HEK293T (cell line): ENCODE data around the gene PCDH9.

ENCODE experiments used
- CTCF ChIA-PET: fragments of 350-600 bp; formaldehyde crosslinking; extraction: SDS; loops from one replicate; lab custom pipeline; 2021; ENCODE audit warnings: antibody characterized with exemption, inconsistent platforms; lab: Yijun Ruan, JAX
- POLR2A ChIA-PET: fragments of 350-600 bp; formaldehyde crosslinking; extraction: SDS; loops from one replicate; lab custom pipeline; 2020; ENCODE audit warnings: antibody characterized with exemption, inconsistent platforms; lab: Yijun Ruan, JAX
- DNase-seq: peaks from one replicate; pipeline ENCODE4 v3.0.0; 2012; ENCODE audit warnings: mixed read lengths; ENCODE audit errors: extremely low spot score
- ARNT ChIP-seq: fragments of 450-650 bp; IDR thresholded peaks from 2 replicates; pipeline ENCODE4 v1.6.1; 2017; ENCODE audit warnings: mild to moderate bottlenecking
- BHLHE40 ChIP-seq: fragments of 450-650 bp; IDR thresholded peaks from 2 replicates; pipeline ENCODE4 v1.6.1; 2016; ENCODE audit warnings: mild to moderate bottlenecking, moderate library complexity, borderline replicate concordance
- CTBP1 ChIP-seq: fragments of 450-650 bp; IDR thresholded peaks from 2 replicates; pipeline ENCODE4 v1.6.1; 2016; ENCODE audit warnings: borderline replicate concordance
- ELF4 ChIP-seq: fragments of 450-650 bp; IDR thresholded peaks from 2 replicates; pipeline ENCODE4 v1.6.1; 2017; ENCODE audit warnings: antibody characterized with exemption
- FOXA1 ChIP-seq: fragments of 450-650 bp; IDR thresholded peaks from 2 replicates; pipeline ENCODE4 v1.6.1; 2016; ENCODE audit warnings: mild to moderate bottlenecking
- FOXK2 ChIP-seq: fragments of 450-650 bp; IDR thresholded peaks from 2 replicates; pipeline ENCODE4 v1.6.1; 2016; ENCODE audit warnings: mild to moderate bottlenecking
- FOXM1 ChIP-seq: fragments of 450-650 bp; IDR thresholded peaks from 2 replicates; pipeline ENCODE4 v1.6.1; 2017; ENCODE audit warnings: mild to moderate bottlenecking, borderline replicate concordance
- HDGF ChIP-seq: fragments of 450-650 bp; IDR thresholded peaks from 2 replicates; pipeline ENCODE4 v1.6.1; 2017; ENCODE audit warnings: antibody characterized with exemption, borderline replicate concordance
- L3MBTL2 ChIP-seq: fragments of 450-650 bp; conservative IDR thresholded peaks from 2 replicates; pipeline ENCODE4 v1.6.1; 2016; ENCODE audit warnings: mild to moderate bottlenecking
- LEF1 ChIP-seq: fragments of 450-650 bp; IDR thresholded peaks from 2 replicates; pipeline ENCODE4 v1.6.1; 2017; ENCODE audit warnings: mild to moderate bottlenecking, borderline replicate concordance
- NFRKB ChIP-seq: fragments of 450-650 bp; IDR thresholded peaks from 2 replicates; pipeline ENCODE4 v1.6.1; 2016; ENCODE audit warnings: mild to moderate bottlenecking, moderate library complexity
- SP1 ChIP-seq: fragments of 450-650 bp; IDR thresholded peaks from 2 replicates; pipeline ENCODE4 v1.6.1; 2017
- SUZ12 ChIP-seq: fragments of 450-650 bp; IDR thresholded peaks from 2 replicates; pipeline ENCODE4 v1.6.1; 2016; ENCODE audit warnings: mild to moderate bottlenecking
- TARDBP ChIP-seq: fragments of 450-650 bp; IDR thresholded peaks from 2 replicates; pipeline ENCODE4 v1.6.1; 2016
- ZNF384 ChIP-seq: fragments of 450-650 bp; IDR thresholded peaks from 2 replicates; pipeline ENCODE4 v1.6.1; 2016
- TF ChIP-seq, protein P1 (sequence below): fragments of 450-650 bp; IDR thresholded peaks from 2 replicates; pipeline ENCODE4 v1.6.1; 2016

PCDH9 gene

DNA sequence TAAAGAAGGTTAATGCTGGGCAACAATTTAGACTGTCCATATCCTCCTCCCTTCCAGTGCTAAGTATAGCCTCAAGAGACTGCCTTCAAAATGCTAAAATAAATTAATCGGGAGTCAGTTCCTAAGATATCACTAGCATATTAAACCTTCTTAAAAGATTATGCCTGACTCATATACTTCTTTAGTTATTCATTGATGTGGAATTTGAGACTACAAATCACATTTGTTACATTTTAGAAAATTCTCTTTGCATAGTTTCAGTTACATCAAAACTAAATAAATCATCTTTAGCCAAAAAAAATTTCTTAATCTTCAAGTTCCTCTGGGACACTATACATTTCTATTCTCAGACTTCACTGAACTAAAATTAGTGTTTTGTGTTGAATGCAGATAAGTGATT lies 769.1 kb downstream of the PCDH9 start:
- TF ChIP-seq ELF4: no peak
- TF ChIP-seq FOXM1: no peak
- no peak for TF ChIP-seq ZNF384
- TF ChIP-seq SP1: no peak
- no peak for TF ChIP-seq HDGF
- no peak for TF ChIP-seq SUZ12
- no peak for TF ChIP-seq FOXK2
- TF ChIP-seq L3MBTL2: no peak
- TF ChIP-seq FOXA1: no peak
- TF ChIP-seq BHLHE40: no peak
- no peak for TF ChIP-seq TARDBP
- no peak for TF ChIP-seq LEF1
- TF ChIP-seq NFRKB: no peak
- TF ChIP-seq CTBP1: no peak
- no peak for TF ChIP-seq ARNT
- TF ChIP-seq, protein P1, sequence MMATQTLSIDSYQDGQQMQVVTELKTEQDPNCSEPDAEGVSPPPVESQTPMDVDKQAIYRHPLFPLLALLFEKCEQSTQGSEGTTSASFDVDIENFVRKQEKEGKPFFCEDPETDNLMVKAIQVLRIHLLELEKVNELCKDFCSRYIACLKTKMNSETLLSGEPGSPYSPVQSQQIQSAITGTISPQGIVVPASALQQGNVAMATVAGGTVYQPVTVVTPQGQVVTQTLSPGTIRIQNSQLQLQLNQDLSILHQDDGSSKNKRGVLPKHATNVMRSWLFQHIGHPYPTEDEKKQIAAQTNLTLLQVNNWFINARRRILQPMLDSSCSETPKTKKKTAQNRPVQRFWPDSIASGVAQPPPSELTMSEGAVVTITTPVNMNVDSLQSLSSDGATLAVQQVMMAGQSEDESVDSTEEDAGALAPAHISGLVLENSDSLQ: no peak
- POLR2A ChIA-PET: no interaction called here
- CTCF ChIA-PET: interaction anchor here (0.9 kb wide), 1 partner anchor 10 kb away, joined by 3 read pairs; no protein-coding TSS in a partner anchor
- no peak for DNase-seq

DNA sequence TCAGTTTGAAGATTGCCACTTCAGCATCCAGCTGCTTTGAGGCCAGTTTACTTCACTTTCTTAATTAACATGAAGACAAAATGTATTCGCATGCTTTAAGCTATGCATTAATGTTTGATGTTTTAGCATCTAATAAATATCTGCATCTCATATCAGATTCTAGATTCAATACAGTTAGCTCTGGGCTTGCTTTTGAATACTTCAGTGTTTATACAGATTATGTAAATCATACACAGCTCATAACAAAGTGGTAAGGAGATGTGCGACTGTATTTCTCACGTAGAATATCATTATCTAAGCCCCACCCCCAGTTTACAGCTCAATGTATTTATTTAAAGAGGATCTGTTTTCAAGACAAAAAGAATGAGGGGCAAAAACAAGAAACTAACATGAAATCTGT lies 770.5 kb downstream of the PCDH9 start:
- POLR2A ChIA-PET: no interaction called here
- TF ChIP-seq SP1 (no peak), ELF4 (no peak)
- no peak for DNase-seq
- CTCF ChIA-PET: no interaction called here

- no peak for DNase-seq
- no peak for TF ChIP-seq FOXM1
- no peak for TF ChIP-seq BHLHE40
- no peak for TF ChIP-seq TARDBP
- ChIA-PET CTCF (no interaction called here), POLR2A (no interaction called here)
Measured at GRCh38 chr13:66459143-66459542, 771.0 kb downstream of the PCDH9 start.

- no peak for DNase-seq
- ChIA-PET POLR2A (no interaction called here), CTCF (no interaction called here)
- no peak for TF ChIP-seq L3MBTL2
- no peak for TF ChIP-seq LEF1
Measured at GRCh38 chr13:66446413-66446812, 783.7 kb downstream of the PCDH9 start.

DNA sequence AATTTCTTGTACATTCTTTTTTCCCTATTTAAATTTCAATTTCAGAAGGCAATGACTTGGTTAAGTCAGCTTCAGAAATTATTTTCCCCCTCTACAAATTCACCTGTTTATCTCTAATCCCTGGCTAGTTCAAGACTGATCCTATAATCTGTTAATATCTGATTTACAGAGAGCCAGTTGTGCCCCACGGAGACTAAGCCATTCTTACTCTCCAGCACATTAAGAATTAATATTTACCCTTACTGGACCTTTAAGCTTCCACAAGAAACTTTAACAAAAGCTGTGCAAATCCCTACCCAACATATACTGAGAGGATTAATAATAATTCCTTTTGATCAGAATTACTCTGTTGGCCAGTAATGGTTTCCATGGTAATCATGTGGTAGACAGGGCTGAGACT lies 786.2 kb downstream of the PCDH9 start:
- ChIA-PET CTCF (no interaction called here), POLR2A (no interaction called here)
- DNase-seq: no peak
- TF ChIP-seq LEF1 (no peak), ZNF384 (no peak), FOXM1 (no peak), ARNT (no peak), ELF4 (no peak), BHLHE40 (no peak), FOXK2 (no peak), SP1 (no peak), L3MBTL2 (no peak), CTBP1 (no peak), TARDBP (no peak), NFRKB (no peak), HDGF (no peak), SUZ12 (no peak), FOXA1 (no peak)
- TF ChIP-seq, protein P1: no peak

DNA sequence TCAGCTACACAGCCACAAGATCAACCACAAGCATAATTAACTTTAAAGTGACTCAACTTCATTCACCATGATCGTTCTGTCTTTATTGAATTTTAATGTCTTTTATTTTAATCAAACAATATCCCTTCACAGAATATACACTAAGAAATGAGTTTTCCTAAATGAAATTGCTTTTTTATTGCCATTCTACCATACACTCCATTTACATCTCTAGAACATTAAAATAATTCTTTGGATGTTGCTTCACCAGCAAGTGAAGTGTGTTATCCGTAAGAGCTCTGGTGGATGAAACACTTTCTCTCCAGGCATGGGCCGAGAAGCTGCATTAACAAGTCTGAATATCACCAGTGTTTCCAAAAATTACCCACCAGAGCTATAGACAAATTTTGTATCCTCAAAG lies 789.2 kb downstream of the PCDH9 start:
- CTCF ChIA-PET: interaction anchor here (0.6 kb wide), 1 partner anchor 712 kb away, joined by 4 read pairs; no protein-coding TSS in a partner anchor
- TF ChIP-seq CTBP1: no peak
- POLR2A ChIA-PET: no interaction called here
- no peak for DNase-seq

GRCh38 chr13:66430728-66431127 lies 799.4 kb downstream of the PCDH9 start:
- TF ChIP-seq NFRKB (no peak), SUZ12 (no peak), FOXK2 (no peak), FOXM1 (no peak), ZNF384 (no peak), CTBP1 (no peak), ARNT (no peak)
- CTCF ChIA-PET: no interaction called here
- DNase-seq: no peak
- POLR2A ChIA-PET: no interaction called here

DNA sequence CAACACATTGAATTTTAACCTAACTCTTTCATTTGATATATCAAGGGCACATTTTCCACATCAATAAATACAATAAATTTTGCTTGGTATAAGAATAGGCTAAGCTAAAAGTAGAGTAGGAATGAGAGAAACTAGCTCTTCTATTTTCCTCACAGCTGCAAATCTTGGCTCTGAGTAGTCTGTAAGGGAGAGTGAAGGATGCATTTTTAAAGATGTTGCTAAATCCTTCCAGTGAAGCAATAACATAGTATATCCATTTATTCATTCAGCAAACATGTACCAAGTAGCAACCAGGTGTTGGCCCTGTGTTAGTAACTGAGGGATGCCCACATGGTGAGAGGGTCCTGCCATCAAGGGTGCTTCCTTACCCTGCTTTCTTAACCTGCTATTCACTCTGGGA lies 799.9 kb downstream of the PCDH9 start:
- ChIA-PET CTCF (no interaction called here), POLR2A (no interaction called here)
- no peak for DNase-seq
- no peak for TF ChIP-seq ZNF384
- no peak for TF ChIP-seq HDGF
- TF ChIP-seq FOXA1: no peak
- TF ChIP-seq ELF4: no peak
- no peak for TF ChIP-seq SP1
- no peak for TF ChIP-seq L3MBTL2
- no peak for TF ChIP-seq FOXM1
- TF ChIP-seq FOXK2: no peak
